MM.1S (cell line): Measurements from ENCODE around the gene CDKN2D.

Experiments
- EZH2phosphoT487 ChIP-seq: fragments of 300-600 bp; sonication (generic); IDR thresholded peaks from 2 replicates; pipeline ENCODE4 v1.6.1; 2018; ENCODE audit warnings: antibody characterized with exemption, low read length
- TF ChIP-seq, protein P1 (sequence below): fragments of 300-600 bp; sonication (generic); IDR thresholded peaks from 2 replicates; pipeline ENCODE4 v1.5.1; 2016; ENCODE audit warnings: antibody characterized with exemption, low read length, mixed read lengths

DNA sequence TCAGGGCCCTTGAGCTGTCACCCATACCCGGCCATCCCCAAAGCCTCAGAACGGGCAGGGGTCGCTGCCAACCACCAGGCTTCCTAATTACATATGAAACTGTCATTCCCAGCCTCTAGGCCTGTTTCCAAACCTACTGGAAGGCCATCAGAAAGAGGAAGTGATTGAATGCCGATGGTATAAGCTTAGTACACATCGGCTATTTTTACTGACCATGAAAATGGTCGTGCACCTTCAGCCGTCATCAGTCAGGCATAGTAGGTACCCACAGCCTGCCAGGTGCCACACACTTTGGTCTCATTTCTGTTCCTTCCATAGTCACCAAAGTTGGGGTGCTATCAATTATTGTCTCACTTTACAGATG, 13.2 kb downstream of the CDKN2D start:
- TF ChIP-seq, protein P1, sequence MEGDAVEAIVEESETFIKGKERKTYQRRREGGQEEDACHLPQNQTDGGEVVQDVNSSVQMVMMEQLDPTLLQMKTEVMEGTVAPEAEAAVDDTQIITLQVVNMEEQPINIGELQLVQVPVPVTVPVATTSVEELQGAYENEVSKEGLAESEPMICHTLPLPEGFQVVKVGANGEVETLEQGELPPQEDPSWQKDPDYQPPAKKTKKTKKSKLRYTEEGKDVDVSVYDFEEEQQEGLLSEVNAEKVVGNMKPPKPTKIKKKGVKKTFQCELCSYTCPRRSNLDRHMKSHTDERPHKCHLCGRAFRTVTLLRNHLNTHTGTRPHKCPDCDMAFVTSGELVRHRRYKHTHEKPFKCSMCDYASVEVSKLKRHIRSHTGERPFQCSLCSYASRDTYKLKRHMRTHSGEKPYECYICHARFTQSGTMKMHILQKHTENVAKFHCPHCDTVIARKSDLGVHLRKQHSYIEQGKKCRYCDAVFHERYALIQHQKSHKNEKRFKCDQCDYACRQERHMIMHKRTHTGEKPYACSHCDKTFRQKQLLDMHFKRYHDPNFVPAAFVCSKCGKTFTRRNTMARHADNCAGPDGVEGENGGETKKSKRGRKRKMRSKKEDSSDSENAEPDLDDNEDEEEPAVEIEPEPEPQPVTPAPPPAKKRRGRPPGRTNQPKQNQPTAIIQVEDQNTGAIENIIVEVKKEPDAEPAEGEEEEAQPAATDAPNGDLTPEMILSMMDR, result no peak
- TF ChIP-seq EZH2phosphoT487, result no peak
